ENCODE measurements around the gene OR2T29.
"Not testable (repeated sequence)": the region's sequence is repeated elsewhere in the genome, so short reads cannot be mapped to it uniquely, and the experiment has no call there.

The OR2T29 gene

DNA sequence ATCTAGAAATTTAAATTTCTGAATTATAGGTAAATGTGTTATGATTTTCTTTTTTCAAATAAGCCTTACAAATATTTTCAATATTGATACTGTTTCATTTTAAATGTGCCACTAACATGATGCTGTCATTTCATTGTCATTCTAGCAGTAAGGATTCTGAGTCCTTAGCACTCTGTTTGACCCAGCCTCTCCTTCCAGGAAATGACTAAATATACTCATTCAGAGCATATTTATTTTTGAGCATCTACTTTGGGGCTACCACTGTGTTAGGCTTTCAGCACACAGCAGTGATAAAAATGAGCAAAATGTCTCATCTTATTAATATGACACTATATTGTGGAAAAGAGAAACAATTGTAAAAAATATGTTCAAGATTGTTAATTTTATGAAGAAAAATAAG is 52.4 kb downstream of the OR2T29 start:
- not testable (repeated sequence) for DNase-seq (ENCODE audit: low read depth)

GRCh38 chr1:248507773-248508172 is 54.8 kb downstream of the OR2T29 start, which contains the start of gene OR2G6:
Gene OR2G6, plus strand, starts transcription at chr1:248508073. Its CDS starts 13,574 bp downstream, at chr1:248521647.
- not testable (repeated sequence) for DNase-seq (ENCODE audit: low read depth)

All from activated gamma-delta T cell treated with anti-CD3 and anti-CD28 coated beads, Interleukin-2, amount 50 U/mL, for 16 hours (primary cell).